HUDEP-2 (cell line): Measurements from ENCODE around the gene PYHIN1.
A peak's percentile ranks its signal among the peaks of the same experiment; 100 is the strongest.

ENCODE experiments used
- DNase-seq, 76 experiments: peaks; one replicate each; lab custom pipeline; 2025; ENCODE audit not compliant: unreplicated experiment in 76 of 76; lab: John Stamatoyannopoulos, UW

The PYHIN1 gene

DNA sequence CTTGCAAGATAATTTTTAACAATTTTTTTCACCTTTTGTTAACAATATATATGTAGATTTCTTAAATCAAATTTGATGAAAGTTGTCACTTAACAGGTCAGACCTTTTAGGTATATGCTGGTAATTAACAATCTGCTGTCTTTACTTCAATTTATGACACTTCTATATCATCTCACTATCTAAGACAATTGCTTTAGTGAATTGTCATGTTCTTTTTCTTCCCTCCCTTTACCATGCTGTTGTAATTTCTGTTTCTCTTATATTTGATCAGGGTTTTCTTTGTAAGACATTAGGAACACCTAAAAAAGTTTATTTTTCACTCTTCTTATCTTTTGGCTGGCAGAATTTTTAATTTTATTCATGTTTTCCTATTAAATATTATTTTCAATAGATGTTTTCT lies 80.4 kb downstream of the PYHIN1 start:
- DNase-seq: no peak

- no peak for DNase-seq
These were observed 81.1 kb downstream of the PYHIN1 start for GRCh38 chr1:159012495-159012894.

GRCh38 chr1:159014003-159014571 lies 82.7 kb downstream of the PYHIN1 start:
- no peak for DNase-seq

DNA sequence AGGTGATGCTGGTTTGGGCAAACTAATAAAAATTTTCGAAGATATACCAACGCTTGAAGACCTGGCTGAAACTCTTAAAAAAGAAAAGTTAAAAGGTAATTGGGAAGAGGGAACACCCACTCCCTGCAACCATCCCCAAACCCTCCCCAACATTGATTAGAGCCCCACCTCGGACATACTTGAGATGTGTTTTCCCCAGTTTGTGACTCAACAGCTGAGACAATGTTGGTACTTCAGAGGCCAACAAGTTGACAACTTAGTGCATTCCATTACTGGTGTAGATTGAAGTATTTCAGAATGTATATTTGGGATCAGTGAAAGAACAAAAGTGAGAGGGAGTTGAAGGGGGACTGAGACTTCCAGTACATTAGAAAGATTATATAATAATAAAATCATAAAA lies 83.5 kb downstream of the PYHIN1 start:
- DNase-seq: no peak

GRCh38 chr1:159015440-159015909 lies 84.1 kb downstream of the PYHIN1 start:
- peak in 44 of 76 experiments; percentile 0 to 51 (median 26) for DNase-seq

- no peak for DNase-seq
These were observed 92.4 kb downstream of the PYHIN1 start for GRCh38 chr1:159023723-159024122.

GRCh38 chr1:159025043-159025442 lies 93.7 kb downstream of the PYHIN1 start:
- DNase-seq: no peak
